DLD1 (cell line): ENCODE data around the gene ZNF576.
"Not testable (repeated sequence)": the region's sequence is repeated elsewhere in the genome, so short reads cannot be mapped to it uniquely, and the experiment has no call there.

ENCODE experiments used
- in situ Hi-C: cut with HindIII; loops from 2 replicates; pipeline ENCODE4 v1.10.0; 2017; ENCODE audit warnings: low sequenced_read_pairs

Gene ZNF576

GRCh38 chr19:43623889-43624670, 27.7 kb downstream of the ZNF576 start:
- in situ Hi-C loops, result no loop called here

GRCh38 chr19:43624933-43625332, 28.5 kb downstream of the ZNF576 start:
- in situ Hi-C loops, result no loop called here

GRCh38 chr19:43625918-43626579, 29.7 kb downstream of the ZNF576 start:
- in situ Hi-C loops, result no loop called here

GRCh38 chr19:43626838-43627237, 30.4 kb downstream of the ZNF576 start:
- in situ Hi-C loops, result no loop called here

- in situ Hi-C loops, result no loop called here
Observed at GRCh38 chr19:43628646-43629326, 32.4 kb downstream of the ZNF576 start.

GRCh38 chr19:43631491-43631890, 35.1 kb downstream of the ZNF576 start:
- in situ Hi-C loops, result no loop called here

- in situ Hi-C loops, result no loop called here
Observed at GRCh38 chr19:43633520-43633919, 37.1 kb downstream of the ZNF576 start.

GRCh38 chr19:43634068-43634467, 37.7 kb downstream of the ZNF576 start:
- in situ Hi-C loops, result no loop called here

GRCh38 chr19:43634506-43634871, 38.1 kb downstream of the ZNF576 start:
- in situ Hi-C loops, result no loop called here

GRCh38 chr19:43634872-43635560, 38.6 kb downstream of the ZNF576 start:
- in situ Hi-C loops, result no loop called here

- in situ Hi-C loops, result not testable (repeated sequence)
Observed at GRCh38 chr19:43635561-43635940, 39.2 kb downstream of the ZNF576 start.

- in situ Hi-C loops, result no loop called here
Observed at GRCh38 chr19:43636121-43636683, 39.8 kb downstream of the ZNF576 start.

GRCh38 chr19:43638214-43638994, 42.0 kb downstream of the ZNF576 start:
- in situ Hi-C loops, result no loop called here

- in situ Hi-C loops, result no loop called here
Observed at GRCh38 chr19:43638995-43639518, 42.7 kb downstream of the ZNF576 start.

GRCh38 chr19:43639519-43640423, 43.4 kb downstream of the ZNF576 start, which contains the start of gene CADM4:
Gene CADM4 (minus strand): TSS chr19:43639850. CDS start chr19:43639790, 60 bp downstream.
- in situ Hi-C loops, result no loop called here

GRCh38 chr19:43640424-43640757, 44.0 kb downstream of the ZNF576 start:
- in situ Hi-C loops, result no loop called here

GRCh38 chr19:43641333-43641732, 44.9 kb downstream of the ZNF576 start:
- in situ Hi-C loops, result no loop called here

GRCh38 chr19:43642531-43642930, 46.1 kb downstream of the ZNF576 start:
- in situ Hi-C loops, result no loop called here

- in situ Hi-C loops, result no loop called here
Observed at GRCh38 chr19:43643326-43643725, 46.9 kb downstream of the ZNF576 start.
